Upper lobe of left lung (tissue), 4 donors: ENCODE measurements around the gene GON4L.

Experiments used
- CTCF ChIP-seq, 6 experiments: fragments of 450-650 bp in 4 of 6; fragments of 200-600 bp in 2 of 6; sonication (generic) in 2 of 6; IDR thresholded peaks; one replicate each; pipeline ENCODE4 v1.5.1; 2016 to 2019; ENCODE audit warnings: antibody characterized with exemption in 6 of 6
- EP300 ChIP-seq, 4 donors: sonication (generic); formaldehyde crosslinking; IDR thresholded peaks; one replicate each; pipeline ENCODE4 v1.5.1; 2017; ENCODE audit warnings: antibody characterized with exemption in 4 of 4, control low read depth in 2 of 4

- no peak for TF ChIP-seq CTCF (IDR thresholded peaks at IDR 0.05)
- no peak for TF ChIP-seq EP300 (IDR thresholded peaks at IDR 0.05)
Observed at GRCh38 chr1:155860970-155861510, 4.0 kb upstream of the GON4L start.
